ENCODE measurements around the gene JMY.

DNA sequence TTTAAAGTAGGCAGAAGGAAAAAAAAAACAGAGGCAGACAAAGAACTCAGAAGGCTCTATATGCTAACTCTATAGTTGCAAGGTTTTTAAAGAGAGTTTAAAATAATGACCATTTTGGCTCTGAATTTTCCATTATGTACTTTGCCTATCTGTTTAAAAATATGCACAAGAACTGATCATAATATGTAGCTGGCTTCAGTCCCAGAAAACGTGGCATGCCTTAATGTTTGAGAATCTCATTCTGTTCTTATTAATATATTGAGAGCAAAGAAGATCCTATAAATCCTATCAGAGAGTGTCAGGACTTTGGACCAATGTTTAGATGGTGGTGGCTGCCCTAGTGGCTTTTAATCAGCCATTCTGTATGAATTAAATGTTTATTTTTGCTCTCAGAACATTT, 121.5 kb downstream of the JMY start:
- TF ChIP-seq, protein P1, sequence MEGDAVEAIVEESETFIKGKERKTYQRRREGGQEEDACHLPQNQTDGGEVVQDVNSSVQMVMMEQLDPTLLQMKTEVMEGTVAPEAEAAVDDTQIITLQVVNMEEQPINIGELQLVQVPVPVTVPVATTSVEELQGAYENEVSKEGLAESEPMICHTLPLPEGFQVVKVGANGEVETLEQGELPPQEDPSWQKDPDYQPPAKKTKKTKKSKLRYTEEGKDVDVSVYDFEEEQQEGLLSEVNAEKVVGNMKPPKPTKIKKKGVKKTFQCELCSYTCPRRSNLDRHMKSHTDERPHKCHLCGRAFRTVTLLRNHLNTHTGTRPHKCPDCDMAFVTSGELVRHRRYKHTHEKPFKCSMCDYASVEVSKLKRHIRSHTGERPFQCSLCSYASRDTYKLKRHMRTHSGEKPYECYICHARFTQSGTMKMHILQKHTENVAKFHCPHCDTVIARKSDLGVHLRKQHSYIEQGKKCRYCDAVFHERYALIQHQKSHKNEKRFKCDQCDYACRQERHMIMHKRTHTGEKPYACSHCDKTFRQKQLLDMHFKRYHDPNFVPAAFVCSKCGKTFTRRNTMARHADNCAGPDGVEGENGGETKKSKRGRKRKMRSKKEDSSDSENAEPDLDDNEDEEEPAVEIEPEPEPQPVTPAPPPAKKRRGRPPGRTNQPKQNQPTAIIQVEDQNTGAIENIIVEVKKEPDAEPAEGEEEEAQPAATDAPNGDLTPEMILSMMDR (IDR thresholded peaks at IDR 0.05) = no peak
- TF ChIP-seq POLR2A (IDR thresholded peaks at IDR 0.05) = no peak

Data from esophagus squamous epithelium (tissue), 4 donors.